ENCODE measurements around the gene RAD52.

The RAD52 gene

GRCh38 chr12:949453-950191, at the start of gene RAD52:
Gene RAD52 (minus strand): TSS chr12:949694. CDS start chr12:933058, 16,636 bp downstream.
- peak; percentile 98 for DNase-seq

GRCh38 chr12:998020-998874, 48.8 kb upstream of the RAD52 start:
- no peak for DNase-seq

- no peak for DNase-seq
These were observed 48.0 kb upstream of the RAD52 start for GRCh38 chr12:997505-997904.

GRCh38 chr12:996881-997280, 47.4 kb upstream of the RAD52 start:
- DNase-seq, result no peak

- DNase-seq, result no peak
These were observed 43.2 kb upstream of the RAD52 start for GRCh38 chr12:992647-993046.

GRCh38 chr12:991350-992333, 42.1 kb upstream of the RAD52 start:
- peak; percentile 66 for DNase-seq

- DNase-seq, result peak; percentile 72
These were observed 41.3 kb upstream of the RAD52 start, which contains the start of gene ERC1 for GRCh38 chr12:990661-991349. Gene ERC1 (plus strand): TSS chr12:991223. CDS start chr12:1027904, 36,681 bp downstream.

GRCh38 chr12:989751-990660, 40.5 kb upstream of the RAD52 start:
- DNase-seq, result peak; percentile 43

- DNase-seq, result no peak
These were observed 39.6 kb upstream of the RAD52 start for GRCh38 chr12:989051-989450.

GRCh38 chr12:988646-989045, 39.2 kb upstream of the RAD52 start:
- no peak for DNase-seq

- no peak for DNase-seq
These were observed 32.5 kb upstream of the RAD52 start for GRCh38 chr12:981961-982360.

- no peak for DNase-seq
These were observed 31.8 kb upstream of the RAD52 start for GRCh38 chr12:981176-981828.

- DNase-seq, result no peak
These were observed 29.9 kb upstream of the RAD52 start for GRCh38 chr12:979349-979748.

- DNase-seq, result no peak
These were observed 27.7 kb upstream of the RAD52 start for GRCh38 chr12:977156-977555.

- no peak for DNase-seq
These were observed 27.1 kb upstream of the RAD52 start for GRCh38 chr12:976644-977043.

- no peak for DNase-seq
These were observed 24.9 kb upstream of the RAD52 start for GRCh38 chr12:974271-974862.

- DNase-seq, result no peak
These were observed 22.5 kb upstream of the RAD52 start for GRCh38 chr12:971991-972390.

- DNase-seq, result no peak
These were observed 20.3 kb upstream of the RAD52 start for GRCh38 chr12:969821-970220.

- no peak for DNase-seq
These were observed 19.1 kb upstream of the RAD52 start for GRCh38 chr12:968545-968944.

GRCh38 chr12:967641-968040, 18.1 kb upstream of the RAD52 start:
- DNase-seq, result no peak

Measured in NCI-H526 treated with DMSO at 0.1 percent for 48 hours (cell line).